ENCODE data around the gene SAMD14. TPM values are rescaled to one million over a fixed set of nuclear protein-coding genes. Genes with fewer than 3 reads are reported as not detected.

The SAMD14 gene
- total RNA-seq, 1 donor: 2.5 TPM

DNA sequence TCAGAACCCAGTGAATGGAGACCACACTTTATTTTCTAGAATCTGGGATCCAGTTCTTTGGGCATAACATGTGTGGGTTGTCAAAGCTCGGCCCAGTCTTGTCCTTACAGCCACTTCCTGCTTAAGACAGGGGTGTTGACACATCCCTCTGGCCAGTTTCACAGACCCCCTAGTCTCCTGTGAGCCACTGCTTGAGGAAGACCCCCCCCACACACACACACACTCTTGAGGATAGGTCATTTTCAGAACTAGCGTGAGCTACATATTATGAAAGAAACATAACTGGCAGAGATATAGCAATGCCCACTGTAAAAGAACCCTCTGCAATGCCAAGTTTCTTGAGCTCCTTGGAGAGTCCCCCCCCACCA lies 38.1 kb downstream of the SAMD14 start:
- Histone ChIP-seq H3K36me3 (ENCODE audit: insufficient read depth, low read length) (peaks cover 37% of the 10 kb centered on the region), H3K27me3 (ENCODE audit: insufficient read depth, low read length) (no peaks in the 10 kb centered on the region), H3K4me1 (ENCODE audit: insufficient read depth, low read length) (peaks cover 23% of the 10 kb centered on the region), H2AFZ (ENCODE audit: low read length) (no peak overlapping the region), H3K4me2 (ENCODE audit: insufficient read depth, low read length) (no peak overlapping the region), H3K79me2 (ENCODE audit: insufficient read depth, low read length) (peaks cover 9% of the 10 kb centered on the region), H4K20me1 (ENCODE audit: insufficient read depth, low read length) (peaks cover 4% of the 10 kb centered on the region), H3K4me3 (ENCODE audit: insufficient read depth, low read length) (no peak overlapping the region), H3K9me3 (ENCODE audit: low read depth, low read length) (no peaks in the 10 kb centered on the region), H3K27ac (ENCODE audit: low read depth, low read length) (no peak overlapping the region)
- TF ChIP-seq, protein P1, sequence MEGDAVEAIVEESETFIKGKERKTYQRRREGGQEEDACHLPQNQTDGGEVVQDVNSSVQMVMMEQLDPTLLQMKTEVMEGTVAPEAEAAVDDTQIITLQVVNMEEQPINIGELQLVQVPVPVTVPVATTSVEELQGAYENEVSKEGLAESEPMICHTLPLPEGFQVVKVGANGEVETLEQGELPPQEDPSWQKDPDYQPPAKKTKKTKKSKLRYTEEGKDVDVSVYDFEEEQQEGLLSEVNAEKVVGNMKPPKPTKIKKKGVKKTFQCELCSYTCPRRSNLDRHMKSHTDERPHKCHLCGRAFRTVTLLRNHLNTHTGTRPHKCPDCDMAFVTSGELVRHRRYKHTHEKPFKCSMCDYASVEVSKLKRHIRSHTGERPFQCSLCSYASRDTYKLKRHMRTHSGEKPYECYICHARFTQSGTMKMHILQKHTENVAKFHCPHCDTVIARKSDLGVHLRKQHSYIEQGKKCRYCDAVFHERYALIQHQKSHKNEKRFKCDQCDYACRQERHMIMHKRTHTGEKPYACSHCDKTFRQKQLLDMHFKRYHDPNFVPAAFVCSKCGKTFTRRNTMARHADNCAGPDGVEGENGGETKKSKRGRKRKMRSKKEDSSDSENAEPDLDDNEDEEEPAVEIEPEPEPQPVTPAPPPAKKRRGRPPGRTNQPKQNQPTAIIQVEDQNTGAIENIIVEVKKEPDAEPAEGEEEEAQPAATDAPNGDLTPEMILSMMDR (IDR thresholded peaks at IDR 0.05; ENCODE audit: extremely low read depth, low read depth, low read length): no peak
- DNase-seq (ENCODE audit: insufficient read length, low spot score, missing footprints): peak; percentile 58

DNA sequence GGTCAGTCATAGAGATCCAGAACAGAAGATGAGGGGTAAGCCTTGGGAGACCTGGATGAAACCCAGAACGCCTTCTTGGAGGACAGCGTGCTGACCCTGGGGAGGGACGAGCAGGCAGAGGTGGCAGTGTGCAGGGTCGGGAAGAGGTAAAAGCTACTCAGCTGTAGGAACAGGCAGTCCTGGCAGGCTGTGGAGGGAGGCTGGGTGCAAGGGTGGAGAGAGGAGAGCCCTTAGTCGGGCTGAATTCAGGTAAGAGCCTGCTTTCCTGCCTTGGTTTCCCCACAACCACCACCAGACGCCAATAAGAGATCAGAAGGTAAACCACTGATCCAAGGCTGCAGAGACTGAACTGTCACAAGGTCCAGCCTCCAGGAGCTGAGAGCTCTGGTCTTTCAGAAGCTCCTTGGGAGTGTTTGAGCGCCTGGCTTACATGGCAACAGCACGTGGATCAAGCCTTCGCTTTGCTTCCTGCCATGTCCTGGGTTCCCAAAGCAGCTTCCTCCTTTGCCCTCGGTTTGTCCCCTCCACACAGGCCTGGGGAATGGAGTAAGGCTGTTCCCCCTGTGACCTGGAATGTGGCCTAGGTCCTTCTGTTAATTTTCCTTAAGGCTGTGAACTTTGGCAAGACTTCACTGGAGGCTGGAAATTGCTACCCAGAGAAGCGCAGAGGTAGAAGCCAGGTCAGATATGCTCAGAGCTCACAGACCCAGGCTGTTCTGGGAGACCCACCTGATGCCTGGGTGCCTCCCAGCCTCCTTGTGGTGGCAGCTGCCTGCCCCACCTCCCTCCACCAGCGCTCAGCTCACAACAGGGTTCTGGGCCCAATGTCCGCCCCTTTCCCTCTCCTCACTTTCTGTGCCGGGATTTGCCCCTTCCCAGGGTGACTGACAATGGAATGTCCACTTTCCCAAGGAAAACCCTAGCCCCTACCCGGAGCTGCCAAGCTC lies 38.7 kb downstream of the SAMD14 start:
- TF ChIP-seq, protein P1 (IDR thresholded peaks at IDR 0.05; ENCODE audit: extremely low read depth, low read depth, low read length): no peak
- Histone ChIP-seq H3K4me1 (ENCODE audit: insufficient read depth, low read length) (peaks cover 18% of the 10 kb centered on the region), H4K20me1 (ENCODE audit: insufficient read depth, low read length) (peaks cover 4% of the 10 kb centered on the region), H3K4me3 (ENCODE audit: insufficient read depth, low read length) (no peak overlapping the region), H3K4me2 (ENCODE audit: insufficient read depth, low read length) (no peak overlapping the region), H3K27me3 (ENCODE audit: insufficient read depth, low read length) (no peaks in the 10 kb centered on the region), H3K9me3 (ENCODE audit: low read depth, low read length) (no peaks in the 10 kb centered on the region), H3K36me3 (ENCODE audit: insufficient read depth, low read length) (peaks cover 42% of the 10 kb centered on the region), H2AFZ (ENCODE audit: low read length) (no peak overlapping the region), H3K79me2 (ENCODE audit: insufficient read depth, low read length) (peaks cover 9% of the 10 kb centered on the region), H3K27ac (ENCODE audit: low read depth, low read length) (no peak overlapping the region)
- DNase-seq (ENCODE audit: insufficient read length, low spot score, missing footprints): peak; percentile 45

DNA sequence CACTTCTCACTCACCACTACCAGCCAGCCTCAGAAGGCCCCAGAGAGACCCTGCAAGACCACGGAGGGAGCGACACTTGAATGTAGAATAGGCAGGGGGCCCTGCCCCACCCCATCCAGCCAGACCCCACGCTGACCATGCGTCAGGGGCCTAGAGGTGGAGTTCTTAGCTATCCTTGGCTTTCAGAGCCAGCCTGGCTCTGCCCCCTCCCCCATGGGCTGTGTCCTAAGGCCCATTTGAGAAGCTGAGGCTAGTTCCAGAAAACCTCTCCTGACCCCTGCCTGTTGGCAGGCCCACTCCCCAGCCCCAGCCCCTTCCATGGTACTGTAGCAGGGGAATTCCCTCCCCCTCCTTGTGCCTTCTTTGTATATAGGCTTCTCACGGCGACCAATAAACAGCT lies 39.9 kb downstream of the SAMD14 start:
- peak; percentile 11 for DNase-seq (ENCODE audit: insufficient read length, low spot score, missing footprints)
- Histone ChIP-seq H3K4me1 (ENCODE audit: insufficient read depth, low read length) (peaks cover 10% of the 10 kb centered on the region), H3K27ac (ENCODE audit: low read depth, low read length) (no peak overlapping the region), H3K79me2 (ENCODE audit: insufficient read depth, low read length) (no peaks in the 10 kb centered on the region), H2AFZ (ENCODE audit: low read length) (no peak overlapping the region), H3K9me3 (ENCODE audit: low read depth, low read length) (no peaks in the 10 kb centered on the region), H3K4me3 (ENCODE audit: insufficient read depth, low read length) (no peak overlapping the region), H3K4me2 (ENCODE audit: insufficient read depth, low read length) (no peak overlapping the region), H3K27me3 (ENCODE audit: insufficient read depth, low read length) (no peaks in the 10 kb centered on the region), H4K20me1 (ENCODE audit: insufficient read depth, low read length) (peaks cover 4% of the 10 kb centered on the region), H3K36me3 (ENCODE audit: insufficient read depth, low read length) (peaks cover 46% of the 10 kb centered on the region)
- TF ChIP-seq, protein P1 (IDR thresholded peaks at IDR 0.05; ENCODE audit: extremely low read depth, low read depth, low read length): no peak
